HG03064 (cell line): ENCODE data around the gene NEGR1.
A peak's percentile ranks its signal among the peaks of the same experiment; 100 is the strongest.

Experiments
- ATAC-seq: cut with Tn5 transposase; IDR thresholded peaks from one replicate; pipeline ENCODE4 v1.9.1; 2021; ENCODE audit warnings: low read depth; ENCODE audit not compliant: unreplicated experiment

NEGR1 gene

GRCh38 chr1:71882226-71882625 lies 400.1 kb downstream of the NEGR1 start:
- ATAC-seq, result no peak

GRCh38 chr1:71881611-71882010 lies 400.7 kb downstream of the NEGR1 start:
- no peak for ATAC-seq

DNA sequence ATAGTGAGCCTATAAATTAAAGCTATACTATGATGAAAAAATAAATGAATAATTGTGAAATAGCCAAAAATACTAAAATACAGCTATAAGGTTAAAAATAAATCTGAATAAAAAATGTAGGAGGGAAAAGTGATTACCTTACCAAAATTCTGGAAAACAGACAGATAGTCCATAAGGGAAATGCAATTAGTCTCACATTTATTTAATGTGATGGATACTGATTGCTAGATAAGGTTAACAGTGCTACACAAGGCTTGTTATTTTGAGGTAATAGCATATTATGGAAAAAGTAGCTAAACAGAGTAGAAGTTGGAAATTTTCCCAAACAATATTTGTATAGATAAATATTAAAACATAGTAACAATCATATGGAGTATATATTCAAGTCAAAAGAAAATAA lies 413.0 kb downstream of the NEGR1 start:
- ATAC-seq, result no peak

- ATAC-seq, result no peak
Measured at GRCh38 chr1:71862756-71863155, 419.6 kb downstream of the NEGR1 start.

DNA sequence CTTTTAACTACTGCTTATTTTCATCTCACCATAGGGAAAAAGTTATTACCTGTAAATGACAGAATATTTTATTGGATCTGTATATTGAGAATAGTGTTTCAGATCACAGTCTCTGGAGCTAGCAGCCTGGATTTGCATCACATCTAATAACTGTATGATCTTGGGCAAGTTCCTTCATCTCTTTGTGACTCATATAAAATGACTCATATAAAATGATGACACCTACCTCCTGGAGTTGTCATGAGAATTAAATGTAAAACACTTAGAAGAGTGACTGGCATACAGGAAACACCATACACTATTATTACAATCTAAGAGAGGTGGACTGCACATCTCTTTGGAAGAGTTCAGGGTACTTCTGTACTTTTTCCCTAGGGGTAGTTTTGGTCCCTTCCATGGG lies 421.3 kb downstream of the NEGR1 start:
- ATAC-seq, result no peak

DNA sequence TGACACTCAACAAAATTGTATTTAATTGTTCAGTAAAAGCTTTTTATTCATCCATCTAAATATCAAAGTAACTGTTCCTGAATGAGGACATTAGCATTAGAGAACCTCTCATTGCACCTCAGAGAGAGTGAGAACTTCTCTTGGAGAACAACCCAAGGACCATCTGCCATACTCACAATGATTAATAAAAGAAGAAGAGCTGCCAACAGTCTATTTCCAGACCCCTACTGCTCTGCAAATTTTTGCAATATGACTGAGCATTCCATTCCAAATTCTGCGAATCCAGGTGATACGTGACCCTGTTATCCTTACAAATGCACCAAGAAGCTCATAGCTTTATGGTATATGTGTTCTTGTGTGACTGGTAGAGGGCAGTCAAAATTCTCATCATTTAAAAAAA lies 422.5 kb downstream of the NEGR1 start:
- ATAC-seq, result no peak

DNA sequence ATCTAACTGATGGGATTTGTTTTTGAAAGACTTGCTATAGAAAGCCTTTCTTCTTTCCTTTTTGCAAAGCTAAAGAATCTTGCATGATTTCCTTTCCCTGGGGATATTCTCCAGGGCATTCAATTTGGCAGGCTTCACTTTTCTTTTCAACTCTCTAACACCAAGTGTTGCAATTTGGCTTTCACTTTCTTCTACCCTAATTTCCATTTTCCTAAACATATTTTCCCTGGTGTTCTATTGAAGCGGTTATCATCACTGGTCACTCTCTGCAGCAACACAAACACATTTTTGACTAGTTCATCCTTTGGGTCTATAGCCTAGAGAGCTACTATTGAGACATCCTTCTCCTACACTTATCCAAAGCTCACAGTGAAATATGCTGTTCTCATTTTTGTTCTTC lies 424.5 kb downstream of the NEGR1 start:
- ATAC-seq, result no peak

GRCh38 chr1:71853360-71853759 lies 429.0 kb downstream of the NEGR1 start:
- no peak for ATAC-seq

- no peak for ATAC-seq
Measured at GRCh38 chr1:71850936-71851335, 431.4 kb downstream of the NEGR1 start.

GRCh38 chr1:71850515-71850914 lies 431.8 kb downstream of the NEGR1 start:
- no peak for ATAC-seq

DNA sequence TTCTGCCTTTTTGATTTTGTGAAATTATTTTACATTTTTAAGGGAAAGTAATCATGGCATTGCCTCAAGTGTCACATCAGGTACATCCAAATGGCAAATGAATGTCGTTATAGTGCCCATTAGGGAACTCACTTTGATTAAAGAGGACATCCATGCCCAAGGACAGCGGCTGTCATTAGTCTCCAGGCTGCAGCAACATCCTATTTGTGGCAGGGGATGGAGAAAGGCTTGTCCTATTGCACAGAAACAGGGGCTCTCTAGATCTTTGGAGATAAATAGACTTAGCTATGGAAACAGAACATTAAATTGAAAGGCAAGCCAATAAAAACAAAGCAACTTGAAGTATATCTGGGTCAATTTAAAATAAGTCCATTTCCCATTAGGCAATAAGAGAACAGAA lies 439.3 kb downstream of the NEGR1 start:
- ATAC-seq, result no peak

DNA sequence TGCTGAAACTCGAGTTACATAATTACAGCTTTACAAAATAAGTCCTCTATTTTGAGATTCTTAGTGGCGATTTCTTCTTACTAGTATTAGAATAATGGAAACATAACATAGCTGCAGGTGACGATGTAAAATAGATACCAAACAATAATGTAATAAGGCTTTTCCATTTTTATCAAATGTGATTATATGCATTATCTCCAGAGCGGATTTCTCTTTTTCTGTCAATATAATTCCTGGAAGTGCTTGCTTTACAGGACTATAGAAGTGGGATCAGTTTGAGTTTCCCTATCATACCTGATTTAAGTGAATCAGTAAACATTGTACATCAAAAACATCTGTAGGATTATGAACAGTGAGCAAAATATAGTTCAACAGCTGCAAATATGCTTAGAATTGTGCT lies 442.5 kb downstream of the NEGR1 start:
- ATAC-seq, result no peak

- no peak for ATAC-seq
Measured at GRCh38 chr1:71836904-71837303, 445.4 kb downstream of the NEGR1 start.

- ATAC-seq, result peak; percentile 73
Measured at GRCh38 chr1:71835442-71835813, 446.9 kb downstream of the NEGR1 start.

- no peak for ATAC-seq
Measured at GRCh38 chr1:71834601-71835441, 447.5 kb downstream of the NEGR1 start.

DNA sequence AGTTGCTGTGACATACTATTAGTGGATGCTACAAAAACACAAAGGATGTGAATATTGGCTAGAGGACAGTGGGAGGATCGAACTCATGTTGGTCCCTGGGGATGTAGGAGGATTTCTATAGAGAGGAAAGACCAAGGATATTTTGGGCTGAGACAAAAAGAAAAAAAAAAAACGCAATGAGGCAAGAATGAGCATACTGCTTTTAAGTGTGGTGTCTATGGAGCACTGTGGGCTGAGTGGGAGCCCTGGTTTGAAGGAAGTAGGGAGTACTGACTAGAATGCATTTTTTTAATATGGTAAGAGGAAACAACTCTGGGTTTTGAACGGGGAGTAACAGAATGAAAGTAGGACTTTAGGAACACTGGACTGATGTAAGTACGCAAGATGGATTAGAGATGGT lies 450.7 kb downstream of the NEGR1 start:
- ATAC-seq, result no peak

DNA sequence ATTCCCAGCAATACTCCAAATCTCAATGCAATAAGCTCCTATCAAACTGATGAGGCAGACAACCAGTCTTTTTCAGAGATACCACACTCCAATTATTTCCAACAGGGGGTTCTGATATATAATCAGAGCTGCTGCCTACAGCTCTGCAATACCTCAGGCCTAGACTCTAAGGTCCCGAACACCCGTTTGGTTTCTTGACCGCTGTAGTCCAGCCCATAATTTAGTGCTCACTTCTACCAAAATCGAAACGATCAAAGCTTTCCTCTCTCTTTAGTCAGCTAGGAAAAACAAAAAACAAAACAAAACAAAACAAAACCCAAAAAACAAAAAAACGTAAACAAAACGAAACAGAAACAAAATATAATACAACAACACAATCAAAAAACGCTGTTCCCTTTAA lies 453.0 kb downstream of the NEGR1 start:
- no peak for ATAC-seq

DNA sequence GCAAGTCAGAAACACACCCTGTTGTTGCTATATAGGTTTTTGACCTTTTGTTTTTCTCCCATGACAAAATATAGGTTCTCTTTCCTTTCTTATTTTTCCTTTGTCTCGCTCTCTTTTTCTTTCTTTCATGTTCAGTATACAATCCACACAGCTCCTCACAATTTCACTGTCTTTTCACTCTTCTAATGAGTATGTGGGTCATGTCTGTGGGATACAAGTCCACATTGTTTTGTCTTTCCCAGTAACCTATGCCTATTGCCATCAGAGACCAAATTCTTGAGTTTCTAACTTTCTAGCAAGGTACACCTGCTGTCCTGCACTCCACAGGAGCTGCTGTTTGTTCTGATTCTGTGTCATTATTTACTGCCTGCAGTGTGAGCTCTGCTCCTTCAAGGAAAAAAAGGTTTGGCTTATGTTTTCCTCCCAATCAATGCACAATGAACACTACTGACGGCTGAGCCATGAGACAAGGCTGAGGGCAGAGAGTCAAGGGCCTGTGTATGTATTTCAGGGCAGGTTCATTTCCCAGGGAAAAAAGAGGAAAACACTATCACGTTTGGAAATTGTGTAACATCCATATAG lies 453.8 kb downstream of the NEGR1 start:
- no peak for ATAC-seq

GRCh38 chr1:71823708-71824305 lies 458.5 kb downstream of the NEGR1 start:
- ATAC-seq, result no peak

GRCh38 chr1:71817028-71817427 lies 465.3 kb downstream of the NEGR1 start:
- no peak for ATAC-seq

GRCh38 chr1:71809085-71809484 lies 473.3 kb downstream of the NEGR1 start:
- no peak for ATAC-seq

DNA sequence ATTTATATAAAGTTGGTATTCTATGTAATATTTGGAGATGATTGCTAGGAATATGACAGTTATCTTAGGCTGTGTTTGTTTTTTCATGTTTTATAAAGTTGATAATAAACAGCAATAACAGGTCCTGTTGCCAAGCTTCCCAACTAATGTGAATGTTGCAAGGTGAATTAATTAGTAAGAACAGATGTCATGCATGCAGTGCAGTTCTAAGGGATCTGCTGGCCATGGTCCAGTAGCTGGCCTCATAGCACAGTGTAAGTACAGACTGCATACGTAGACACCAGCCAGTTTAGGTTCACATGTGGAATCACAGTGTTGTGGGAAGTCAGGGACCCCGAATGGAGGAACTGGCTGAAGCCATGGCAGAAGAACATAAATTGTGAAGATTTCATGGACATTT lies 478.2 kb downstream of the NEGR1 start:
- no peak for ATAC-seq
